Endothelial cell of umbilical vein (primary cell): ENCODE results near the gene HAUS7. TPM values are rescaled to one million over a fixed set of nuclear protein-coding genes. Genes with fewer than 3 reads are reported as not detected.

ENCODE experiments used
- BruUV-seq: library from RNA; stranded (reverse); fragments of 400-500 nt; replicated peaks from 2 replicates; lab custom pipeline; 2021; lab: Mats Ljungman, UMichigan
- CTCF ChIA-PET: fragments of 300-600, 350-600 bp; sonication (Branson Sonifier 250); formaldehyde crosslinking; loops from one replicate; lab custom pipeline; 2021; ENCODE audit warnings: antibody characterized with exemption, inconsistent platforms; lab: Charles Lee
- POLR2A ChIA-PET: fragments of 300-600, 350-600 bp; sonication (Branson Sonifier 250); formaldehyde crosslinking; loops from one replicate; lab custom pipeline; 2021; ENCODE audit warnings: antibody characterized with exemption, inconsistent platforms; lab: Charles Lee
- DNase-seq: peaks from one replicate; pipeline ENCODE4 v3.0.0-alpha.2; 2011; ENCODE audit warnings: low read depth, low spot score
- FAIRE-seq: peaks from 2 replicates; lab custom pipeline; 2011; peaks lifted over from hg19 to GRCh38; lab: Jason Lieb, UNC
- H2AFZ ChIP-seq: 2 replicates; pipeline ENCODE4 v1.6.0; 2012; ENCODE audit warnings: low read depth, low read length, control low read depth, inconsistent platforms
- H3K27ac ChIP-seq: 2 replicates; pipeline ENCODE4 v1.5.1; 2011; ENCODE audit warnings: low read depth, mild to moderate bottlenecking, control low read depth, low read length, moderate library complexity; ENCODE audit not compliant: insufficient read depth
- H3K27me3 ChIP-seq, 2 experiments: 2 replicates each; pipeline versions ENCODE4 v1.6.0 to v1.6.1; 2011; ENCODE audit warnings: low read length in 2 of 2, mixed read lengths in 1 of 2; ENCODE audit not compliant: control insufficient read depth in 2 of 2, insufficient read depth in 2 of 2
- H3K36me3 ChIP-seq, 2 experiments: 2 replicates in 1 of 2; 3 replicates in 1 of 2; pipeline ENCODE4 v1.5.1; 2011; ENCODE audit warnings: low read length in 2 of 2, mild to moderate bottlenecking in 1 of 2, moderate library complexity in 1 of 2; ENCODE audit not compliant: control insufficient read depth in 2 of 2, insufficient read depth in 2 of 2; ENCODE audit errors: extremely low read depth in 1 of 2
- H3K4me1 ChIP-seq: 3 replicates; pipeline ENCODE4 v1.5.1; 2011; ENCODE audit warnings: mild to moderate bottlenecking, low read length; ENCODE audit not compliant: control insufficient read depth, insufficient read depth; ENCODE audit errors: extremely low read depth
- H3K4me2 ChIP-seq: 2 replicates; pipeline ENCODE4 v1.6.1; 2011; ENCODE audit warnings: low read length, control low read depth, mixed read lengths; ENCODE audit not compliant: insufficient read depth
- H3K4me3 ChIP-seq, 3 experiments: fragments of 200-600 bp in 1 of 3; sonication (generic), shearing (Covaris generic) in 1 of 3; replicated peaks in 1 of 3; 2 replicates each; pipeline ENCODE4 v1.5.1; 2011 to 2016; ENCODE audit warnings: control low read depth in 3 of 3, low read length in 3 of 3, mild to moderate bottlenecking in 2 of 3, inconsistent platforms in 1 of 3, low read depth in 1 of 3, moderate library complexity in 1 of 3; ENCODE audit not compliant: insufficient read depth in 1 of 3
- H3K79me2 ChIP-seq: 2 replicates; pipeline ENCODE4 v1.6.0; 2012; ENCODE audit warnings: low read length, inconsistent platforms; ENCODE audit not compliant: control insufficient read depth, insufficient read depth
- H3K9ac ChIP-seq: replicated peaks from 2 replicates; pipeline ENCODE3; 2011; ENCODE audit warnings: low read length, control low read depth; ENCODE audit not compliant: insufficient read depth; ENCODE audit errors: extremely low read depth
- H3K9me1 ChIP-seq: replicated peaks from 3 replicates; pipeline ENCODE4 v1.6.0; 2011; ENCODE audit warnings: mild to moderate bottlenecking, low read length; ENCODE audit not compliant: control insufficient read depth, insufficient read depth; ENCODE audit errors: extremely low read depth
- H3K9me3 ChIP-seq: replicated peaks from 2 replicates; pipeline ENCODE4 v1.5.1; 2012; ENCODE audit warnings: low read length, inconsistent platforms; ENCODE audit not compliant: control insufficient read depth, insufficient read depth
- H4K20me1 ChIP-seq: replicated peaks from 2 replicates; pipeline ENCODE3; 2011; ENCODE audit warnings: mild to moderate bottlenecking, low read length; ENCODE audit not compliant: control insufficient read depth, insufficient read depth; ENCODE audit errors: extremely low read depth
- EZH2 ChIP-seq: IDR thresholded peaks from 2 replicates; pipeline ENCODE4 v1.6.1; 2012; ENCODE audit warnings: borderline replicate concordance, low read depth, mild to moderate bottlenecking, moderate library complexity, low read length, inconsistent platforms; ENCODE audit not compliant: severe bottlenecking
- FOS ChIP-seq: IDR thresholded peaks from 2 replicates; pipeline ENCODE4 v1.6.1; 2011; ENCODE audit warnings: mild to moderate bottlenecking, low read length, moderate library complexity, borderline replicate concordance; ENCODE audit not compliant: insufficient read depth
- GATA2 ChIP-seq: IDR thresholded peaks from 2 replicates; pipeline ENCODE4 v1.7.0; 2011; ENCODE audit warnings: low read depth, mild to moderate bottlenecking, moderate library complexity, mixed read lengths, low read length; ENCODE audit not compliant: insufficient read length, insufficient read depth
- JUN ChIP-seq: IDR thresholded peaks from 2 replicates; pipeline ENCODE4 v1.6.1; 2011; ENCODE audit warnings: borderline replicate concordance, low read depth; ENCODE audit not compliant: insufficient read length, insufficient read depth
- MYC ChIP-seq: IDR thresholded peaks from one replicate; pipeline ENCODE4 v1.6.1; 2011; ENCODE audit warnings: mild to moderate bottlenecking, low read depth, low read length
- POLR2A ChIP-seq: IDR thresholded peaks from 2 replicates; pipeline ENCODE4 v1.6.1; 2012; ENCODE audit warnings: low read depth, mild to moderate bottlenecking, control low read depth, low read length
- POLR2AphosphoS5 ChIP-seq: IDR thresholded peaks from 2 replicates; pipeline ENCODE4 v1.6.1; 2012; ENCODE audit warnings: low read depth, mild to moderate bottlenecking, control low read depth, low read length, moderate library complexity; ENCODE audit not compliant: insufficient read depth
- dilution Hi-C: fragments of 300-500 bp; cut with MboI; formaldehyde crosslinking; loops from one replicate; pipeline ENCODE4 v1.15.0; 2019; ENCODE audit warnings: low sequenced_read_pairs; ENCODE audit not compliant: extremely low pct_ligation_motif_present
- intact Hi-C: fragments of 100-400 bp; cut with micrococcal nuclease; formaldehyde crosslinking; loops from one replicate; pipeline ENCODE4 v1.10.0; 2022
- polyA plus RNA-seq, 4 experiments: library from polyadenylated mRNA; depleted of rRNA in 3 of 4; stranded (reverse) in 3 of 4; unstranded in 1 of 4; fragments of >200 nt; gene quantifications; 2 replicates each; pipeline versions ENCODE4 v1.2.1 to v1.2.3, GENCODE V29; 2011 to 2012; ENCODE audit warnings: missing spikeins in 1 of 4
- total RNA-seq: library from RNA; stranded (reverse); gene quantifications from 2 replicates; pipeline ENCODE4 v1.2.3, GENCODE V29; 2021
- TF ChIP-seq, protein P1 (sequence below): IDR thresholded peaks from 2 replicates; pipeline ENCODE4 v1.6.1; 2011; ENCODE audit not compliant: insufficient read depth, insufficient read length
- TF ChIP-seq, protein P2 (sequence below), 2 donors: IDR thresholded peaks; 1 replicate in 1 of 2; 2 replicates in 1 of 2; pipeline ENCODE4 v1.5.1; 2011; ENCODE audit warnings: low read length in 2 of 2, mild to moderate bottlenecking in 2 of 2, moderate library complexity in 2 of 2, control low read depth in 1 of 2, inconsistent platforms in 1 of 2, low read depth in 1 of 2; ENCODE audit not compliant: insufficient read depth in 1 of 2; ENCODE audit errors: extremely low read depth in 1 of 2

The HAUS7 gene
- total and polyA plus RNA-seq, 2 donors (not counting 3 experiments of a cell fraction or from before 2014, with no cell fraction given), result 31.0 to 46.4 TPM

- Histone ChIP-seq H2AFZ (no peak overlapping the region), H3K79me2 (no peaks in the 10 kb centered on the region), H3K9me3 (no peaks in the 10 kb centered on the region), H3K4me1 (no peaks in the 10 kb centered on the region), H3K9ac (no peak overlapping the region), H3K4me3 (no peak overlapping the region), H3K27ac (no peak overlapping the region), H3K27me3 (no peaks in the 10 kb centered on the region), H3K9me1 (no peaks in the 10 kb centered on the region), H3K4me2 (no peak overlapping the region), H3K36me3 (no peaks in the 10 kb centered on the region), H4K20me1 (no peaks in the 10 kb centered on the region)
- POLR2A ChIA-PET, result no interaction called here
- intact Hi-C loops, result no loop called here
- CTCF ChIA-PET, result interaction anchor here (1.3 kb wide), 1 partner anchor 10 kb away, joined by 13 read pairs; no protein-coding TSS in a partner anchor
- no peak for TF ChIP-seq JUN
- TF ChIP-seq MYC, result no peak
- TF ChIP-seq GATA2, result no peak
- TF ChIP-seq, protein P1, sequence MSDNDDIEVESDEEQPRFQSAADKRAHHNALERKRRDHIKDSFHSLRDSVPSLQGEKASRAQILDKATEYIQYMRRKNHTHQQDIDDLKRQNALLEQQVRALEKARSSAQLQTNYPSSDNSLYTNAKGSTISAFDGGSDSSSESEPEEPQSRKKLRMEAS, result no peak
- TF ChIP-seq FOS, result no peak
- TF ChIP-seq POLR2A, result no peak
- no peak for TF ChIP-seq POLR2AphosphoS5
- no peak for TF ChIP-seq EZH2
- TF ChIP-seq, protein P2, sequence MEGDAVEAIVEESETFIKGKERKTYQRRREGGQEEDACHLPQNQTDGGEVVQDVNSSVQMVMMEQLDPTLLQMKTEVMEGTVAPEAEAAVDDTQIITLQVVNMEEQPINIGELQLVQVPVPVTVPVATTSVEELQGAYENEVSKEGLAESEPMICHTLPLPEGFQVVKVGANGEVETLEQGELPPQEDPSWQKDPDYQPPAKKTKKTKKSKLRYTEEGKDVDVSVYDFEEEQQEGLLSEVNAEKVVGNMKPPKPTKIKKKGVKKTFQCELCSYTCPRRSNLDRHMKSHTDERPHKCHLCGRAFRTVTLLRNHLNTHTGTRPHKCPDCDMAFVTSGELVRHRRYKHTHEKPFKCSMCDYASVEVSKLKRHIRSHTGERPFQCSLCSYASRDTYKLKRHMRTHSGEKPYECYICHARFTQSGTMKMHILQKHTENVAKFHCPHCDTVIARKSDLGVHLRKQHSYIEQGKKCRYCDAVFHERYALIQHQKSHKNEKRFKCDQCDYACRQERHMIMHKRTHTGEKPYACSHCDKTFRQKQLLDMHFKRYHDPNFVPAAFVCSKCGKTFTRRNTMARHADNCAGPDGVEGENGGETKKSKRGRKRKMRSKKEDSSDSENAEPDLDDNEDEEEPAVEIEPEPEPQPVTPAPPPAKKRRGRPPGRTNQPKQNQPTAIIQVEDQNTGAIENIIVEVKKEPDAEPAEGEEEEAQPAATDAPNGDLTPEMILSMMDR (IDR thresholded peaks at IDR 0.05; ENCODE audit: extremely low read depth in 1 of 2, insufficient read depth in 1 of 2, low read depth in 1 of 2, low read length in 2 of 2), result no peak
- DNase-seq (no peak), FAIRE-seq (no peak)
- dilution Hi-C loops, result no loop called here
- no TSS peak for BruUV-seq
Measured at GRCh38 chrX:153450949-153451277, 19.5 kb downstream of the HAUS7 start.
